RWPE1 (cell line): Measurements from ENCODE around the gene EPB41L2.
"Not testable (repeated sequence)": the region's sequence is repeated elsewhere in the genome, so short reads cannot be mapped to it uniquely, and the experiment has no call there.

Source experiments
- CTCF ChIA-PET: fragments of 350-600 bp; sonication (Branson Sonifier 250); formaldehyde crosslinking; extraction: SDS; loops from one replicate; lab custom pipeline; 2021; lab: Yijun Ruan, JAX
- POLR2A ChIA-PET: fragments of 400-600 bp; formaldehyde crosslinking; extraction: SDS; loops from one replicate; lab custom pipeline; 2020; ENCODE audit warnings: antibody characterized with exemption; ENCODE audit not compliant: low non-redundant PET; lab: Yijun Ruan, JAX
- DNase-seq: peaks from one replicate; pipeline ENCODE4 v3.0.0; 2012; ENCODE audit warnings: low spot score
- H3K27ac ChIP-seq: fragments of 450-650 bp; 2 replicates; pipeline ENCODE4 v1.5.1; 2017
- TF ChIP-seq, protein P1 (sequence below): fragments of 450-650 bp; conservative IDR thresholded peaks from 2 replicates; pipeline ENCODE4 v1.5.1; 2017; ENCODE audit warnings: low read depth, mild to moderate bottlenecking

EPB41L2 gene

DNA sequence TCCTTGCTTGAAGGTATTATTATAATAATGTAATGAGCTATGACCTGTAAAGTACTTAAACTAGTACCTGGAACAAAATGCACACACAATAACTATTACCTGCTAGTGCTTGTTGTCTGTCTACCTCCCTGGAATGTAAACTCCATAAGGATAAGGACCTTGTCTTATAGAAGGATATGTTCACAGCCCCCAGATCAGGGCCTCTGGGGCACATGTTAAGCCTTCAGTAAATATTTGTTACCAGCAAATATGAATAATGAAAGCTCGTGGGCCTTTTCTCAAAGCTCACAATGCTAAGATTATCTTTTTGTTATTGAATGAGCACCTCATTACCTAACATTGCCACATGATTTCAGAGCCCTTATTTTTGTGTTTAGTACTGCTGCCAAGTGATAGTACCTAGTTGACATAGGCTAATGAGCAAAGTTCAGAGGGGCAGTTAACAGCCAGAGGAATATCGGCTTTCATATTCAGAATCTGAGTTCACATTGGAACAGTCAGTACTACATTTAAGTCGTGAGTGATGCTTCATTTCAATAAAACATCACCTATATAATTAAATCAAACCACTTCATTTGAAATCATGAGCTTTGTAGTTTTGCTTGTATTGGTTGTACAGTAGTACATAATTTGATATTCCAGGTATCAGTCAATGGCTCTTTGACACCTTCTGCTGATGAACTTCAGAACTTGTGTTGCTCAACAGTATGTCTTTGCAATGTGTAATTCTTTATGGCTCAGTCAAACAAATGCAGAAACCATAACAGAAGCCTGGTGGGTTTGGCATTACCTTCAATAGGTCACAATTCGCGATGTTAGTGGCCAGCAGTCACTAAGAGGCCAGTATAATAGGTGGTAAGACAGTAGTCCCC lies 247.6 kb downstream of the EPB41L2 start:
- CTCF ChIA-PET: interaction anchor here (0.7 kb wide), 1 partner anchor 31 kb away, joined by 3 read pairs; no protein-coding TSS in a partner anchor
- TF ChIP-seq, protein P1, sequence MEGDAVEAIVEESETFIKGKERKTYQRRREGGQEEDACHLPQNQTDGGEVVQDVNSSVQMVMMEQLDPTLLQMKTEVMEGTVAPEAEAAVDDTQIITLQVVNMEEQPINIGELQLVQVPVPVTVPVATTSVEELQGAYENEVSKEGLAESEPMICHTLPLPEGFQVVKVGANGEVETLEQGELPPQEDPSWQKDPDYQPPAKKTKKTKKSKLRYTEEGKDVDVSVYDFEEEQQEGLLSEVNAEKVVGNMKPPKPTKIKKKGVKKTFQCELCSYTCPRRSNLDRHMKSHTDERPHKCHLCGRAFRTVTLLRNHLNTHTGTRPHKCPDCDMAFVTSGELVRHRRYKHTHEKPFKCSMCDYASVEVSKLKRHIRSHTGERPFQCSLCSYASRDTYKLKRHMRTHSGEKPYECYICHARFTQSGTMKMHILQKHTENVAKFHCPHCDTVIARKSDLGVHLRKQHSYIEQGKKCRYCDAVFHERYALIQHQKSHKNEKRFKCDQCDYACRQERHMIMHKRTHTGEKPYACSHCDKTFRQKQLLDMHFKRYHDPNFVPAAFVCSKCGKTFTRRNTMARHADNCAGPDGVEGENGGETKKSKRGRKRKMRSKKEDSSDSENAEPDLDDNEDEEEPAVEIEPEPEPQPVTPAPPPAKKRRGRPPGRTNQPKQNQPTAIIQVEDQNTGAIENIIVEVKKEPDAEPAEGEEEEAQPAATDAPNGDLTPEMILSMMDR: no peak
- no peak for DNase-seq
- POLR2A ChIA-PET: no interaction called here
- no peak overlapping the region for H3K27ac ChIP-seq

DNA sequence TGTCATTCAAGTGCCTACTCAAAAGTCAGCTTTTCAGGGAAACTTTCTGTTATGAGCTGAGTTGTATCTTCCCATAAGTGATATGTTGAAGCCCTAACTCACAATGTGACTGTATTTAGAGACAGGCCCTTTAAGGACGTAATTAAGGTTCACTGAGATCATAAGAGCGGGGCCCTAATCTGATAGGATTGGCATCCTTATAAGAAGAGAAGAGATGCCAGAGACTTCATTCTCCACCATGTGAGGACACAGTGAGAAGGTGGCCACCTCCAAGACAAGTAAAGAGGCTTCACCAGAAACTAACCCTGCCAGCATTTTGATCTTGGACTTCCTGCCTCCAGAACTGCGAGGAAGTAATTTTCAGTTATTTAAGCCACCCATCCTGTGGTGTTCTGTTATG lies 248.5 kb downstream of the EPB41L2 start:
- ChIA-PET POLR2A (no interaction called here), CTCF (no interaction called here)
- H3K27ac ChIP-seq: no peak overlapping the region
- TF ChIP-seq, protein P1: no peak
- no peak for DNase-seq

DNA sequence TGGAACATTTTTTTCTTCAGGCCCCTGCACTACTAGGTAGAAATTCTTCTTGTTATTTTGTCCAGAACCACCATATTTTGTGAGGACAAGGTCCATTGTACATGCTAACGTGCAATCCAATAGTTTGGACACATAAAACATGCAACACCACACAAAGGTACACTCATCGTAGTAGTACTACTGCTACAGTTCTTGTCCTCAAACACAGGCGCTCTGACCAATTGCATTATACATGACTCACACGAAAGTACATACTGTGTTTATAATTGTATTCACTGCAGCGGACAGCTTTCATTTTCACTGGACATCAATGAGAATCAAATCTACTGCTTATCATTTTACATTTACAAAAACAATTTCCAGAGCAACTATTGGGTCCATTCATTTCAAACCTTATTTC lies 251.1 kb downstream of the EPB41L2 start:
- CTCF ChIA-PET: interaction anchor here (0.6 kb wide), 3 partner anchors 20 to 704 kb away, joined by 3 read pairs; no protein-coding TSS in a partner anchor
- TF ChIP-seq, protein P1: no peak
- POLR2A ChIA-PET: no interaction called here
- H3K27ac ChIP-seq: no peak overlapping the region
- no peak for DNase-seq

- no peak for DNase-seq
Observed at GRCh38 chr6:130810307-130811030, 252.6 kb downstream of the EPB41L2 start.

GRCh38 chr6:130801368-130801767 lies 261.7 kb downstream of the EPB41L2 start:
- CTCF ChIA-PET: interaction anchor here (0.6 kb wide), 1 partner anchor 596 kb away, joined by 5 read pairs; no protein-coding TSS in a partner anchor
- POLR2A ChIA-PET, DNase-seq, H3K27ac ChIP-seq: not testable (repeated sequence)

More at GRCh38 chr6:130810307-130811030, 252.6 kb downstream of the EPB41L2 start:
- ChIA-PET CTCF (no interaction called here), POLR2A (no interaction called here)
- no peak overlapping the region for H3K27ac ChIP-seq
- TF ChIP-seq, protein P1: no peak

DNA sequence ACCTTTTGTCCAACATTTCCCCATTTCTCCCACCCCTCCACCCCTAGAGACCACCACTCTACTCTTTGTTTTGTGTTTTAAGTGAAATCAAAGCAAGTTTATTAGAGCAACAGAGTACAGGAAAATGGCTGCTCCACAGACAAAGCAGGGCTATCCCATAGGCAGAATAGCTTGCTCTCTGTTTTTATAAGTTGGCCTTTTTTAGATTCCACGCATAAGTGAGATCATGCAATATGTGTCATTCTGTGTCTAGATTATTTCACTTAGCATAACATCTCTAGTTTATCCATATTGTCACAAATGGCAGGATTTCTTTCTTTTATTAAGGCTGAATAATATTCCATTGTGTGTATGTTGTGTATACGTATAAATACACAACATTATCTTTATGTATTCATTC lies 266.0 kb downstream of the EPB41L2 start:
- ChIA-PET POLR2A (no interaction called here), CTCF (no interaction called here)
- TF ChIP-seq, protein P1: no peak
- no peak for DNase-seq
- H3K27ac ChIP-seq: no peak overlapping the region
